ENCODE measurements around the gene PPRC1.
A peak's percentile ranks its signal among the peaks of the same experiment; 100 is the strongest.

Gene PPRC1

GRCh38 chr10:102120142-102120990, 12.5 kb upstream of the PPRC1 start, which contains the start of gene LDB1:
Gene LDB1, minus strand, starts transcription at chr10:102120368. Its CDS starts 258 bp downstream, at chr10:102120110.
- Histone ChIP-seq H3K4me1 (ENCODE audit: low read length) (peaks cover 27% of the 10 kb centered on the region), H3K27ac (ENCODE audit: low read length) (peak within 1 kb of the TSS; percentile 15; the same call in 1 of the 2 replicates), H2AFZ (ENCODE audit: low read length) (peak within 1 kb of the TSS; percentile 95), H3K9me3 (replicated peaks; ENCODE audit: insufficient read depth, low read length) (no peaks in the 10 kb centered on the region), H3K9me2 (replicated peaks; ENCODE audit: insufficient read depth, low read length) (no peaks in the 10 kb centered on the region), H3K27me3 (replicated peaks; ENCODE audit: insufficient read depth, low read length) (no peaks in the 10 kb centered on the region), H3K4me2 (ENCODE audit: low read depth, low read length) (peak within 1 kb of the TSS; percentile 97), H3K9ac (ENCODE audit: low read length) (peak within 1 kb of the TSS; percentile 83), H4K20me1 (ENCODE audit: insufficient read depth, low read length) (no peaks in the 10 kb centered on the region), H3K79me2 (ENCODE audit: low read length) (peaks cover 43% of the 10 kb centered on the region), H3F3A (ENCODE audit: insufficient read depth, low read length) (peaks cover 5% of the 10 kb centered on the region; the same call in 1 of the 2 replicates), H3K36me3 (replicated peaks; ENCODE audit: insufficient read depth, low read length) (no peaks in the 10 kb centered on the region), H3K4me3 (ENCODE audit: low read length) (peak within 1 kb of the TSS; percentile 95)
- peak; percentile 75 for DNase-seq
- TF ChIP-seq EZH2phosphoT487 (IDR thresholded peaks at IDR 0.05; ENCODE audit: low read length) (no peak), EZH2 (optimal IDR thresholded peaks at IDR 0.05; ENCODE audit: low read depth, low read length) (no peak), CTCF (IDR thresholded peaks at IDR 0.05; ENCODE audit: low read length) (no peak)

DNA sequence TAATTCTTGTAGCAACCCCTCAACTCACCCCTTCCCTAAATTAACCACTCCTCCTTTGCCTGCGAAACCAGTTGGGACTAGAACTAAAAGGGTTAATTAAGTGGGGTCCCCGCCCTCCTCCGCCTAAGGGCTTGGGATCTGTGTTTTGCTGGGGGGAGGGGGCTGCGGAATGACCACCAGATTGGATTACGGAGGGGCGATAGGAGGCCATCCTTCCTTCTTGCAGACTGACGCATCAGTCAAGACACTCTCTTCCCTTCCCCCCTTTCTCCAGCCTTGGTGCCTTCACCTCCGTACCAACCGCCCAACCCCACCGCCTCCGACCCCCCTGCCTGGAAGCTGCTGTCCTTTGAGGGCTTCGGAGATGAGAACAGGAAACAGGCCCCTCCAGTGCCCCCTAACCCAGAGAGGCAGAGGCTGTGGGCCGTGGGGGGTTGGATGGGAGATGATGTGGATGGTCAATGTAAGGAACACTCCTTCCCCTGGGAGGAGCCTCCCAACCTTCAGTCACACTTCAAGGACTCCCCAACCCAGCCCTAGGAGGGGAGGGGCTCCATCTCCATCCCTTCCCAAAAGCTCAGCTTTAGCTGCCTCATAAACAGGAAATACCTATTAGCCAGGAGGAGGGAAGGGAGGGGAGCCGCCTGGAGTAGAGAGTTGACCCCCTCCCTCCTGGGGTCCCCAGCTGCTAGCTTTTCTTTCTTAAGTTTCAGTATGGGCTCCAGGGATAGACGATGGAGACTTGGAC, 11.7 kb upstream of the PPRC1 start:
- peaks cover 36% of the 10 kb centered on the region for H3K79me2 ChIP-seq (ENCODE audit: low read length)
- H3F3A ChIP-seq (ENCODE audit: insufficient read depth, low read length): peaks cover 3% of the 10 kb centered on the region; the same call in 1 of the 2 replicates
- H3K36me3 ChIP-seq (replicated peaks; ENCODE audit: insufficient read depth, low read length): no peaks in the 10 kb centered on the region
- no peaks in the 10 kb centered on the region for H3K9me2 ChIP-seq (replicated peaks; ENCODE audit: insufficient read depth, low read length)
- DNase-seq: no peak
- H3K4me2 ChIP-seq (ENCODE audit: low read depth, low read length): peak overlapping the region; percentile 97
- H3K9me3 ChIP-seq (replicated peaks; ENCODE audit: insufficient read depth, low read length): no peaks in the 10 kb centered on the region
- H3K27ac ChIP-seq (ENCODE audit: low read length): no peak overlapping the region
- H2AFZ ChIP-seq (ENCODE audit: low read length): peak overlapping the region; percentile 95
- no peaks in the 10 kb centered on the region for H3K27me3 ChIP-seq (replicated peaks; ENCODE audit: insufficient read depth, low read length)
- H3K9ac ChIP-seq (ENCODE audit: low read length): peak overlapping the region; percentile 83
- H3K4me1 ChIP-seq (ENCODE audit: low read length): peaks cover 21% of the 10 kb centered on the region
- peak overlapping the region; percentile 95 for H3K4me3 ChIP-seq (ENCODE audit: low read length)
- H4K20me1 ChIP-seq (ENCODE audit: insufficient read depth, low read length): no peaks in the 10 kb centered on the region
- TF ChIP-seq EZH2phosphoT487 (IDR thresholded peaks at IDR 0.05; ENCODE audit: low read length): no peak
- no peak for TF ChIP-seq EZH2 (optimal IDR thresholded peaks at IDR 0.05; ENCODE audit: low read depth, low read length)
- TF ChIP-seq CTCF (IDR thresholded peaks at IDR 0.05; ENCODE audit: low read length): no peak

DNA sequence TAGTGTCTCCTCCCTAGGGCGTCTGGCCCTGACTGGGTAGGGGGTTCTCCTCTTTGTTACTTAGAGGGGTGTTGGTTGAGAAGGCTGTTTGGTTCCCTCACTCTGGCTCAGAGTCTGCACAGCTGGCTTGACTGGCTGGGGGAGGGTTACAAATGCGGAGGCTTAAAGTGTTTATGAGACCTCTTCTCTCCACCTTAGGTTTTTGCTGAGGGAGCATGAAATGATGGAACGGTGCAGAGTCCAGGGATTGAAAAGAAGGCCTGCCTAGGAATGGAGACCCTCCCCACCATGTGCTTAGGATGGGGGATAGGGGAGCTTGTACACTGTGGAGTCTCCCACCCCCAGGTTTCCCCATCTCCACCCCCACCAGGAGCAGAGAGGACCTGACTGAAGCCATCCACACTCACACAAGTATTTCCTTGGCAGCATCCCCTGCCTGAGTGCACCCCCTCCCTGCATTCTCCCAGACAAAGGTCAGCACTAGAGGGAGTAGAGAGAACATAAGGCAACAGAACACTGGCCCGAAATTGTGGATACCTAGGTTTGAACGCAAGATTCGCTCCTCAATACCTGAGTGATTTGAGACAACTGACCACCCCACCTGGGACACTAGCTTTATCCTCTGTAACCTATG, 11.0 kb upstream of the PPRC1 start:
- Histone ChIP-seq H3K9ac (ENCODE audit: low read length) (no peak overlapping the region), H3K79me2 (ENCODE audit: low read length) (peaks cover 29% of the 10 kb centered on the region), H2AFZ (ENCODE audit: low read length) (no peak overlapping the region), H4K20me1 (ENCODE audit: insufficient read depth, low read length) (no peaks in the 10 kb centered on the region), H3K27me3 (replicated peaks; ENCODE audit: insufficient read depth, low read length) (no peaks in the 10 kb centered on the region), H3K4me1 (ENCODE audit: low read length) (peaks cover 17% of the 10 kb centered on the region), H3K9me3 (replicated peaks; ENCODE audit: insufficient read depth, low read length) (no peaks in the 10 kb centered on the region), H3K4me3 (ENCODE audit: low read length) (no peak overlapping the region), H3K4me2 (ENCODE audit: low read depth, low read length) (no peak overlapping the region), H3K9me2 (replicated peaks; ENCODE audit: insufficient read depth, low read length) (no peaks in the 10 kb centered on the region), H3K36me3 (replicated peaks; ENCODE audit: insufficient read depth, low read length) (no peaks in the 10 kb centered on the region), H3K27ac (ENCODE audit: low read length) (no peak overlapping the region), H3F3A (ENCODE audit: insufficient read depth, low read length) (peaks cover 3% of the 10 kb centered on the region; the same call in 1 of the 2 replicates)
- TF ChIP-seq EZH2phosphoT487 (IDR thresholded peaks at IDR 0.05; ENCODE audit: low read length) (no peak), CTCF (IDR thresholded peaks at IDR 0.05; ENCODE audit: low read length) (no peak), EZH2 (optimal IDR thresholded peaks at IDR 0.05; ENCODE audit: low read depth, low read length) (no peak)
- DNase-seq: no peak

All from MM.1S (cell line).